Immature natural killer cell (primary cell): ENCODE measurements around the gene POU6F2. TPM values are rescaled to one million over a fixed set of nuclear protein-coding genes. Genes with fewer than 3 reads are reported as not detected.

ENCODE experiments used
- DNase-seq, 3 donors: peaks; one replicate each; pipeline ENCODE4 v3.0.0; 2022; ENCODE audit warnings: mixed read lengths in 1 of 3
- H3K27ac Mint-ChIP-seq, 6 donors: one replicate each; pipeline ENCODE4 v1.8.0; 2020; ENCODE audit warnings: mixed read lengths in 6 of 6, mild to moderate bottlenecking in 5 of 6, inconsistent platforms in 4 of 6, moderate library complexity in 3 of 6
- H3K27me3 Mint-ChIP-seq, 3 donors: one replicate each; pipeline ENCODE4 v1.8.0; 2020 to 2021; ENCODE audit warnings: low read depth in 3 of 3, mild to moderate bottlenecking in 3 of 3, mixed read lengths in 3 of 3, moderate library complexity in 3 of 3, inconsistent platforms in 1 of 3
- H3K36me3 Mint-ChIP-seq, 3 donors: one replicate each; pipeline ENCODE4 v1.8.0; 2020; ENCODE audit warnings: mixed read lengths in 3 of 3, inconsistent platforms in 2 of 3, mild to moderate bottlenecking in 2 of 3
- H3K4me1 Mint-ChIP-seq, 2 donors: one replicate each; pipeline ENCODE4 v1.8.0; 2020; ENCODE audit warnings: inconsistent platforms in 2 of 2, mild to moderate bottlenecking in 2 of 2, mixed read lengths in 2 of 2, moderate library complexity in 1 of 2
- H3K4me3 Mint-ChIP-seq, 5 donors: one replicate each; pipeline ENCODE4 v1.8.0; 2020; ENCODE audit warnings: mild to moderate bottlenecking in 5 of 5, mixed read lengths in 5 of 5, inconsistent platforms in 3 of 5, moderate library complexity in 3 of 5
- H3K9me3 Mint-ChIP-seq, 6 donors: one replicate each; pipeline ENCODE4 v1.8.0; 2020; ENCODE audit warnings: mild to moderate bottlenecking in 6 of 6, mixed read lengths in 6 of 6, inconsistent platforms in 4 of 6, moderate library complexity in 3 of 6
- polyA plus RNA-seq, 3 donors: library from polyadenylated mRNA; unstranded; fragments of 300-500 nt; fragmentation: Illumina TruSeq; gene quantifications; one replicate each; pipeline ENCODE4 v1.2.3, GENCODE V29; 2021

The POU6F2 gene
- polyA plus RNA-seq, 3 donors from 2014 or later, result not detected

- no peaks in the 10 kb centered on the region for H3K36me3 Mint-ChIP-seq
- H3K4me1 Mint-ChIP-seq, result no peaks in the 10 kb centered on the region
- peaks cover 0 to 14% (median 4%) of the 10 kb centered on the region in 3 donors for H3K27me3 Mint-ChIP-seq
- DNase-seq, result no peak
- H3K9me3 Mint-ChIP-seq, result peaks cover 0 to 3% (median 0%) of the 10 kb centered on the region in 6 donors
- no peak overlapping the region for H3K4me3 Mint-ChIP-seq
- no peak overlapping the region for H3K27ac Mint-ChIP-seq
Observed at GRCh38 chr7:39249635-39250152, 272.0 kb downstream of the POU6F2 start.

- Mint-ChIP-seq H3K27ac (no peak overlapping the region), H3K36me3 (no peaks in the 10 kb centered on the region), H3K4me1 (no peaks in the 10 kb centered on the region), H3K4me3 (no peak overlapping the region), H3K9me3 (peaks cover 0 to 3% (median 0%) of the 10 kb centered on the region in 6 donors), H3K27me3 (peaks cover 0 to 6% (median 4%) of the 10 kb centered on the region in 3 donors)
- no peak for DNase-seq
Observed at GRCh38 chr7:39252916-39253315, 275.2 kb downstream of the POU6F2 start.

- no peak for DNase-seq
- H3K27ac Mint-ChIP-seq, result no peak overlapping the region
- no peaks in the 10 kb centered on the region for H3K4me1 Mint-ChIP-seq
- no peaks in the 10 kb centered on the region for H3K36me3 Mint-ChIP-seq
- no peak overlapping the region for H3K4me3 Mint-ChIP-seq
- peaks cover 0 to 4% (median 0%) of the 10 kb centered on the region in 3 donors for H3K27me3 Mint-ChIP-seq
- H3K9me3 Mint-ChIP-seq, result no peaks in the 10 kb centered on the region
Observed at GRCh38 chr7:39259391-39260003, 281.8 kb downstream of the POU6F2 start.

- Mint-ChIP-seq H3K9me3 (no peaks in the 10 kb centered on the region), H3K27ac (no peak overlapping the region), H3K4me3 (no peak overlapping the region), H3K4me1 (no peaks in the 10 kb centered on the region), H3K36me3 (no peaks in the 10 kb centered on the region), H3K27me3 (peaks cover 0 to 4% (median 0%) of the 10 kb centered on the region in 3 donors)
- no peak for DNase-seq
Observed at GRCh38 chr7:39260279-39260844, 282.7 kb downstream of the POU6F2 start.

- Mint-ChIP-seq H3K27me3 (peaks cover 0 to 4% (median 0%) of the 10 kb centered on the region in 3 donors), H3K4me3 (no peak overlapping the region), H3K9me3 (no peaks in the 10 kb centered on the region), H3K27ac (no peak overlapping the region), H3K36me3 (no peaks in the 10 kb centered on the region), H3K4me1 (no peaks in the 10 kb centered on the region)
- DNase-seq, result no peak
Observed at GRCh38 chr7:39261771-39262170, 284.1 kb downstream of the POU6F2 start.

GRCh38 chr7:39265641-39266591 lies 288.2 kb downstream of the POU6F2 start:
- Mint-ChIP-seq H3K27ac (no peak overlapping the region), H3K4me3 (no peak overlapping the region), H3K27me3 (peaks cover 0 to 3% (median 0%) of the 10 kb centered on the region in 3 donors), H3K36me3 (no peaks in the 10 kb centered on the region), H3K4me1 (no peaks in the 10 kb centered on the region), H3K9me3 (peaks cover 0 to 6% (median 0%) of the 10 kb centered on the region in 6 donors)
- no peak for DNase-seq

DNA sequence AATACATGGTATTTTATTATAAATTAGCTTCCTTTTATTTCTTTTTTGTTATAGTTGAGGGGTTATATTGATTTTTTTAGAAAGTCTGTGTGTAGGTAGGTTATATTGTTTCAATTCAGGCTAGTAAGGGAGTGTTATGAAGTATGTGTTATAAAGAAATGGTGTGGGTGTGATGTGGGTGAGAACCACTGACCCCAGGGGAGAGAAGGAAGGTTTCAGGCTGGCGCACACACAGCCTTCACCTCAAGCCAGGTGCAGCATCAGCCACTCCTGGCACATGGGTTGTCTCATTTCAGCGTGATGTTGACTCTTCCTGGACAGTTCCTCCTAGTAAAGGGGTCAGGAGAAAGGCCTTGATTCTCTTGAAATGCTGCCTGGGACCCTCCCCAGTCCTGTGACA lies 291.3 kb downstream of the POU6F2 start:
- Mint-ChIP-seq H3K27me3 (peaks cover 0 to 3% (median 2%) of the 10 kb centered on the region in 3 donors), H3K4me1 (no peaks in the 10 kb centered on the region), H3K36me3 (no peaks in the 10 kb centered on the region), H3K27ac (no peak overlapping the region), H3K4me3 (no peak overlapping the region), H3K9me3 (peaks cover 0 to 6% (median 0%) of the 10 kb centered on the region in 6 donors)
- DNase-seq, result no peak

GRCh38 chr7:39270018-39270417 lies 292.3 kb downstream of the POU6F2 start:
- peaks cover 0 to 3% (median 2%) of the 10 kb centered on the region in 3 donors for H3K27me3 Mint-ChIP-seq
- H3K27ac Mint-ChIP-seq, result no peak overlapping the region
- no peak overlapping the region for H3K4me3 Mint-ChIP-seq
- peaks cover 0 to 6% (median 0%) of the 10 kb centered on the region in 6 donors for H3K9me3 Mint-ChIP-seq
- no peak for DNase-seq
- H3K36me3 Mint-ChIP-seq, result no peaks in the 10 kb centered on the region
- H3K4me1 Mint-ChIP-seq, result no peaks in the 10 kb centered on the region

DNA sequence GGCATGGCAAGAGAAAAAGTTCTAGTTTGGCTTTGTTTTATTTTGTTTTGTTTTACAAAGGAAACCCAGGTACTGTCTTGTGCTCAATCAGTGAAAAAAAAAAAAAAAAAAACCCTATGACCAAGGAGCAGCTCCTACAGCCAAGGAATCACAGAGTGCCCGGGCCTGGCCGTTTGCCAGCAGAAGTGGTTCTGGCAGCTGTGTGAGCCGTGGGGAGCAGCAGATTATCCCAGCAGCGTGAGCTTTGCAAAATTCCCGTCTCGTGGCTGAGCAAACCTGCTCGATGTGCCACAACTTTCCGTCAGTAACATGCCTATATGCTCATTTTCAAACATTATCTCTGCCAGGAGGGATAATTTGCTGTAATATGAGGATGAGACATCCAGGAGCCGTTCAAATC lies 293.7 kb downstream of the POU6F2 start:
- no peaks in the 10 kb centered on the region for H3K36me3 Mint-ChIP-seq
- H3K4me1 Mint-ChIP-seq, result no peaks in the 10 kb centered on the region
- H3K9me3 Mint-ChIP-seq, result peaks cover 0 to 6% (median 0%) of the 10 kb centered on the region in 6 donors
- H3K27me3 Mint-ChIP-seq, result peaks cover 0 to 3% (median 2%) of the 10 kb centered on the region in 3 donors
- H3K4me3 Mint-ChIP-seq, result no peak overlapping the region
- no peak for DNase-seq
- no peak overlapping the region for H3K27ac Mint-ChIP-seq

GRCh38 chr7:39272111-39272510 lies 294.4 kb downstream of the POU6F2 start:
- peaks cover 0 to 6% (median 0%) of the 10 kb centered on the region in 6 donors for H3K9me3 Mint-ChIP-seq
- H3K27me3 Mint-ChIP-seq, result peaks cover 0 to 2% (median 2%) of the 10 kb centered on the region in 3 donors
- no peak for DNase-seq
- no peaks in the 10 kb centered on the region for H3K36me3 Mint-ChIP-seq
- H3K4me3 Mint-ChIP-seq, result no peak overlapping the region
- H3K27ac Mint-ChIP-seq, result no peak overlapping the region
- H3K4me1 Mint-ChIP-seq, result no peaks in the 10 kb centered on the region

- H3K27me3 Mint-ChIP-seq, result peaks cover 0 to 2% (median 2%) of the 10 kb centered on the region in 3 donors
- no peak overlapping the region for H3K4me3 Mint-ChIP-seq
- no peaks in the 10 kb centered on the region for H3K4me1 Mint-ChIP-seq
- H3K27ac Mint-ChIP-seq, result no peak overlapping the region
- H3K36me3 Mint-ChIP-seq, result no peaks in the 10 kb centered on the region
- no peak for DNase-seq
- peaks cover 0 to 6% (median 0%) of the 10 kb centered on the region in 6 donors for H3K9me3 Mint-ChIP-seq
Observed at GRCh38 chr7:39272691-39273090, 295.0 kb downstream of the POU6F2 start.

- no peaks in the 10 kb centered on the region for H3K9me3 Mint-ChIP-seq
- no peak for DNase-seq
- H3K4me1 Mint-ChIP-seq, result no peaks in the 10 kb centered on the region
- H3K4me3 Mint-ChIP-seq, result no peak overlapping the region
- no peak overlapping the region for H3K27ac Mint-ChIP-seq
- H3K27me3 Mint-ChIP-seq, result peaks cover 0 to 5% (median 2%) of the 10 kb centered on the region in 3 donors
- H3K36me3 Mint-ChIP-seq, result no peaks in the 10 kb centered on the region
Observed at GRCh38 chr7:39280337-39280736, 302.6 kb downstream of the POU6F2 start.

DNA sequence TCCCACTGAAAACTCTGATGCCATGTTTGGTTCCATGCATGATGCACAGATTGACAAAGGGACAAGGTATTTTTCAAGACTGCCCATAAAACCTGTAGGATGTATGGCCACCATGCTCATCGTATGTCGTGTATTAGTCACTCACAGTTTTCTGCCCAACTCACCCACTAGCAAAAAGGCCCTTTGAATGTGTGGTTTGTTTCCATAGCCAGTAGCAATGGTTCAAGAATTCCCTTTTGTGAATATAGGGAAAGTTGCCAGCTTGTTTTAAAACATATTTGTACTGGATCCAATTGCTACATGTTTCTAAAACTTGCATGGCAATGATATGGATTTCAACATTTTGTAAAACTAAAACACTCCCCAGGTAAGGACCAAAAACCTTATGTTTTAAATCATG lies 307.5 kb downstream of the POU6F2 start:
- DNase-seq, result no peak
- Mint-ChIP-seq H3K9me3 (peaks cover 0 to 2% (median 0%) of the 10 kb centered on the region in 6 donors), H3K4me3 (no peak overlapping the region), H3K4me1 (no peaks in the 10 kb centered on the region), H3K36me3 (no peaks in the 10 kb centered on the region), H3K27ac (no peak overlapping the region), H3K27me3 (peaks cover 2 to 14% (median 4%) of the 10 kb centered on the region in 3 donors)

- DNase-seq, result no peak
- Mint-ChIP-seq H3K27ac (no peak overlapping the region), H3K9me3 (peaks cover 0 to 2% (median 0%) of the 10 kb centered on the region in 6 donors), H3K36me3 (no peaks in the 10 kb centered on the region), H3K27me3 (peaks cover 0 to 14% (median 4%) of the 10 kb centered on the region in 3 donors), H3K4me3 (no peak overlapping the region), H3K4me1 (no peaks in the 10 kb centered on the region)
Observed at GRCh38 chr7:39288303-39288702, 310.6 kb downstream of the POU6F2 start.
